NCI-H1694 treated with DMSO at 0.1 percent for 48 hours (cell line): ENCODE data around the gene RAB3GAP1.
"Not testable (repeated sequence)": the region's sequence is repeated elsewhere in the genome, so short reads cannot be mapped to it uniquely, and the experiment has no call there.

ENCODE experiments used
- DNase-seq: peaks from one replicate; lab custom pipeline; 2025; lab: John Stamatoyannopoulos, UW

Gene RAB3GAP1

DNA sequence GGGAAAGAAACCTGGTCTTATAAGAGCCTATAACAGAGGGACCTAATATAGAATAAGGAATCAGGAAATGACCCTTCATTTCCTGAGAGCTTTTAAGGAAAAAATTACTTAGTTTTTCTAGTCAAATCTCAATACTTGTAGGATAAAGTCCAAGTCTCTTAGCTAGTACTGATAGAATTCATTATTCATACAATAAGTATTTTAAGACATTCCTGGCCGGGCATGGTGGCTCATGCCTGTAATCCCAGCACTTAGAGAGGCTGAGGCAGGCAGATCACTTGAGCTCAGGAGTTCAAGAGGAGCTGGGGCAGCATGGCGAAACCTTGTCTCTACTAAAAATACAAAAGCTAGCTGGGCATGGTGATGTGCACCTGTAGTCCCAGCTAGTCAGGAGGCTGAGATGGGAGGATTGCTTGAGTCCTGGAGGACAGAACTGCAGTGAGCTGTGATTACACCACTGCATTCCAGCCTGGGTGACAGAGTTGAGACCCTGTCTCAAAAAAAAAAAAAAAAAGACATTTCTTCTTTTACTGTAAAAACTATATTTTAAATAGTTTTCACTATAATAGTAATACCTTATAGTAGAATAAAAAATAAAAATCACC lies 3.2 kb downstream of the RAB3GAP1 start:
- DNase-seq = no peak

DNA sequence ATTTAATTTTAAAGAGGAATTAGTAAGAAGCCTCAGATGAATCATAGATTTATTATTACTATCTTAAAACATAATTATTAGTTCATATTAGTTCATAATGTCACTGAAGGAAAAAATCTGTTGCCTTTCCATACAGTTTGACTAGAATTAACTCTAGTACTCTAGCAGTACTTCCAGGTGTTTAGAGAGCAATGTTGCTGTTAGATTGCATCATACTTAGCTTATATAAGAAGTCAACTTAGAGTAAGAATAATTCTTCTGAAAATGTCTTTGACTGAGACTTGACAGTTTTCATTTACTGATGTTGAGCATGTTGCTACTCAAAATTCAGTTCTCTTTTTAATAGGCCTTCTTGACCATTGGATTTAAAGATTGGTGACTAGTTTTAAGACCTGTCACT lies 4.7 kb downstream of the RAB3GAP1 start:
- no peak for DNase-seq

GRCh38 chr2:135059577-135059976 lies 7.5 kb downstream of the RAB3GAP1 start:
- DNase-seq = no peak

DNA sequence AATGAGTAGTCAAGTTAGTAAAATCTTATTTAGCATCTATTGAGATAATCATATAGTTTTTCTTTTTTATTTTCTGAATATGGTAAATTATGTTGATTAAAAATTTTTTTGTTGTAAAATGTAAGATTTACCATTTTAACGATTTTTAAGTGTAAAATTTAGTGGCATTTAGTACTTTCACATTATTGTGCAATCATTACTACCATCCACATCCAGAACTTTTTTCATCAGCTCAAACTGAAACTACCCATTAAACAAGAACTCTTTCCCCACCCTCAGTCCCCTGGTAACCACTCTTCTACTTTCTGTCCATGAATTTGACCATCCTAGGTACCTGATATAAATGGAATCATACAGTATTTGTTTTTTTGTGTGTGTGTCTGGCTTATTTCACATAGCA lies 11.1 kb downstream of the RAB3GAP1 start:
- DNase-seq = no peak

DNA sequence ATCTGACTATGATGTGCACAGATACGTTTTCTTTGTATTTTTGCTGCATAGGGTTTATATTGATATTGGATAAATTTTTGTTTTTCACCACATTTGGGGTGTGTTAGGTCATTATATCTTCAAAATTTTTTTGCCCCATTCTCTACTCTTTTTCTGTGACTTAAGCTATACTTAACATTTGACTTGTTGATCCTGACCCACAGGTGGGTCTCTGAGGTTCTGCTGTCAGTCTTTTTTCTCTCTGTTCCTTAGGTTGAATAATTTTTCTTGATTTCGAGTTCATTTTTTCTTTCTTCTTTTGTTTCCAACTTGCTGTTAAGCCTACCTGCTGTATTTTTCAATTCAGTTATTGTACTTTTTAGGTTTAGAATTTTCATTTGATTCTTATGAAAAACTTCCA lies 12.1 kb downstream of the RAB3GAP1 start:
- no peak for DNase-seq

- DNase-seq = no peak
Measured at GRCh38 chr2:135066710-135067109, 14.6 kb downstream of the RAB3GAP1 start.

GRCh38 chr2:135072125-135072997 lies 20.3 kb downstream of the RAB3GAP1 start:
- no peak for DNase-seq

DNA sequence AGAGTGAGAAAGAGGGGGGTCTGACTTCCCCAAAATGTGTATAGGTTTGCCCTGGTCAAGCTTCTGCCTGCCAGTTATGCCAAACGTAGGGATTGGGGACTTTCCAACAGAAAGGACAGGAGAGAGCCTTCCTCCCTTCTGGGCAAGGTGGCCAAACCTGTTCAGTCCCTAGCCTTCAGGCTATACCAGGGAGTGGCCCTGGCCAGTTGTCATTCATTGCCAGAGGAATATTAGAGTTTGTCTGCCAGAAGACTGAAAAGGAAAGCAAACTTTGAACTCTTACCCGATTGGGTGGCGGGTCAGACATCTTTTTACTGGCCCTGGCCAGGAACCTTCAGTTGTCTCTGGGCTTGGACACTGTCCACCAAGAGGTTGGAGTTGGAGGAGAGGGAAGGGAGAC lies 22.1 kb downstream of the RAB3GAP1 start:
- DNase-seq = no peak

DNA sequence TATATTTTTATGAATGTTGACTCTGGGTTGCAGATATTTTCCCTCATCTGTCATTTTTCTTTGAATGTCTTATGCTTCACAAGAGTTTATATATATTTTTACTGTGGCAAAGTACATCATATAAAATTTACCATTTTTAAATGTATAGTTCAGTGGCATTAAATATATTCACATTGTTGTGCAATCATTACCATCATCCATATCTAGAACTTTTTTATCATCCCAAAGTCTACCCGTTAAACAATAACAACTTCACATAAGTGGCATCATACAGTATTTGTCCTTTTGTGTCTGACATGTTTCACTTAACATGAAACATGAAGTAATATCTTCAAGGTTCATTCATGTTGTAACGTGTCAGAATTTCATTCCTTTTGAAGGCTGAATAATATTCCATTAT lies 24.5 kb downstream of the RAB3GAP1 start:
- DNase-seq = no peak

DNA sequence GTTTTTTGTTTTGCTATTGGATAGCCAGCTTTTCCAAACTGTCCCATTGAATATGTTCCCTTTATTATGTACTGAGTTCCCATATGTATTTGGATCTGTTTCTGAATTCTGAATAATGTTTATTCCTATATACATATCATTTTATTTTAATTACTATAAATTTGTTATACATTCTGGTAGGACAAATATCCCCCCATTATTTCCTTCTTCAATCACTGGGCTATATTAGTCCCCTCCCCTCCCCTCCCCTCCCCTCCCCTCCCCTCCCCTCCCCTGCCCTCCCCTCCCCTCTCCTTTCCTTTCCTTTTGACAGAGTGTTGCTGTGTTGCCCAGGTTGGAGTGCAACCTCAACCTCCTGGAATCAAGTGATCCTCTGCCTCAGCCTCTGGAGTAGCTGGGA lies 26.3 kb downstream of the RAB3GAP1 start:
- DNase-seq = no peak

DNA sequence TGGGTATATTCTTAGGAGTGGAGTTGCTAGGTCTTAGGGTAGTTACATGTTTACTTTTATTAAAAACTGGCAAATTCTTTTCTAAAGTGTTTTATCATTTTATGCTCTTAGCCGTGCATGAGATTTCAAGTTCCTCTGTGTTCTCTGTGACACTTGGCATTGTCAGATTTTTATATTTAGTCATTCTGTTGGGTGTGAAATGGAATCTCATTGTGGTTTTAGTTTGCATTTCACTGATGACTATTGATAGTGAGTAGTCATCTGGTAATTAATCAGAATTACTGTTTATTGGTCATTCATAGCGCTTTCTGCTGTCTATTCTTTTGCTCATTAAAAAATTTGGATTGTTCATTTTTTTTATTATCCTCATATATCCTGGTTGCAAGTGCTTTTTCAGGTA lies 34.1 kb downstream of the RAB3GAP1 start:
- DNase-seq = no peak

DNA sequence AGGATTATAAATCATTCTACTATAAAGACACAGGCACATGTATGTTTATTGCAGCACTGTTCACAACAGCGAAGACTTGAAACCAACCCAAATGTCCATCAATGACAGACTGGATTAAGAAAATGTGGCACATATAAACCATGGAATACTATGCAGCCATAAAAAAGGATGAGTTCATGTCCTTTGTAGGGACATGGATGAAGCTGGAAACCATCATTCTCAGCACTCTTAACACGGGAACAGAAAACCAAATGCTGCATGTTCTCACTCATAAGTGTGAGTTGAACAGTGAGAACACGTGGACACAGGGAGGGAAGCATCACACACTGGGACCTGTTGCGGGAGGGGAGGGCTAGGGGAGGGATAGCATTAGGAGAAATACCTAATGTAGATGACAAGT lies 37.5 kb downstream of the RAB3GAP1 start:
- not testable (repeated sequence) for DNase-seq

DNA sequence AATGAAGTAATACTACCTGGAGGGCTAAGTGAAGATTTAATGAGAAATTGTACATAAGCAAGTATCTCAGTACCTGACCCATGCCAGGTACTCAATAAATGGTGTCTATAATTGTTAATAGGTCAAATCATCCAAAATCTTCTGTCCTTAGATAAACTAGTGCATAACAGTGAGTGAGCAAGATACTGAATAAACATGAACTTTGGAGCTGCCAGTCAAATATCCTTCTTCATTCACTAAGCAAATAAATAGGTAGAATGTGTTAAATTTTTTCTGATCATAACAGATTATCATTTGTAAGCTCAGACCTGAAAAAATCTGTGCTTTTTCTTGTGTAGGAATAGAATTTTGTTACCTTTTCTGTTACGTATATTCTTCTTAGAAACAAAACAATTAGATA lies 39.6 kb downstream of the RAB3GAP1 start:
- DNase-seq = no peak

DNA sequence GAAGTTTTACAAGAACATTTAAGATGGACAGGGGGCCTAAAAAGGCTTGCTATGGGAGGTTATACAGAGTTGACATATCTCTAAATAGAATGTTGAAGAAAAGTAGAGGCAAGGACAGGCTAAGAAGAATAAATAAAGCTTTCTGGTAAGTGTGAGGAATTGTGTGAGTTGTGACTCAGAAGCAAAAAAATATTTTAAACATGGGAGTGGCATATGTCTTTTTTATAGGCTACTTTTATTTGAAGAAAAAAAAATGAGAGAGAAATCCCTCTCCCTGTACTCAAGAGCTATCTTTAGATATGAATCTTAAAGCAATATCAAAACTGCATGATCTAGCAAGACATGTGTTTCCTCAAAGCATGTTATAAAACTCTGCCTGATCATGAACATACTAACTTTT lies 41.1 kb downstream of the RAB3GAP1 start:
- no peak for DNase-seq

DNA sequence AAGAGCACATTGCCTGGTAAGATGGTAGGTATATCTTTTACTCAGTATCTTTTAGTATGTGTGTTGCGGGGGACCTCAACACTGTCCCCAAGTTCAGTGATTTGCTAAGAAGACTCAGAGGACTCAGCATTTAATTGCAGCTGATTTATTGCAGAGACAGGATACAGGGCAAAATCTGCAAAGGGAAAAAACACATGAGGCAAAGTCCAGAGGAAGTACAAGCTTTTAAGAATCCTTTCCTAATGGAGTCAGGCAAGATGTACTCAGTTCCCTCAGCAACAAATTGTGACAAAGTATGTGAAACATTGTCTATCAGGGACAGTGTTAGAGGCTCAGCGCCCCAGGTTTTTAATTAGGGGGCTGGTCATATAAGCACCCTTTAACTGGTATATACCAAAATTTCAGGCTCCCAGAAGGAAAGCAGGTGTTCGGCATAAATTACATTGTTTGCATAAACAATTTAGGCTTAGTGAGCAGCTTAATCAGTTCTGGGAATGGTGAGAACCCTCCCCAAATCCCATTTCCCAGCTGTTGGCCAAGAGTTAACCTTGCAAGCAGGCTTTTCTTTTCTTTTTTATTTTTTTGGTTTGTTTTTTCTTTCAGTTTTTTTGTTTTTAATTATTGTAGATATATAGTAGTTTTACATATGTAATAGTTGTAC lies 41.7 kb downstream of the RAB3GAP1 start:
- DNase-seq = no peak

GRCh38 chr2:135094508-135094907 lies 42.4 kb downstream of the RAB3GAP1 start:
- no peak for DNase-seq

- DNase-seq = no peak
Measured at GRCh38 chr2:135095591-135095990, 43.5 kb downstream of the RAB3GAP1 start.

DNA sequence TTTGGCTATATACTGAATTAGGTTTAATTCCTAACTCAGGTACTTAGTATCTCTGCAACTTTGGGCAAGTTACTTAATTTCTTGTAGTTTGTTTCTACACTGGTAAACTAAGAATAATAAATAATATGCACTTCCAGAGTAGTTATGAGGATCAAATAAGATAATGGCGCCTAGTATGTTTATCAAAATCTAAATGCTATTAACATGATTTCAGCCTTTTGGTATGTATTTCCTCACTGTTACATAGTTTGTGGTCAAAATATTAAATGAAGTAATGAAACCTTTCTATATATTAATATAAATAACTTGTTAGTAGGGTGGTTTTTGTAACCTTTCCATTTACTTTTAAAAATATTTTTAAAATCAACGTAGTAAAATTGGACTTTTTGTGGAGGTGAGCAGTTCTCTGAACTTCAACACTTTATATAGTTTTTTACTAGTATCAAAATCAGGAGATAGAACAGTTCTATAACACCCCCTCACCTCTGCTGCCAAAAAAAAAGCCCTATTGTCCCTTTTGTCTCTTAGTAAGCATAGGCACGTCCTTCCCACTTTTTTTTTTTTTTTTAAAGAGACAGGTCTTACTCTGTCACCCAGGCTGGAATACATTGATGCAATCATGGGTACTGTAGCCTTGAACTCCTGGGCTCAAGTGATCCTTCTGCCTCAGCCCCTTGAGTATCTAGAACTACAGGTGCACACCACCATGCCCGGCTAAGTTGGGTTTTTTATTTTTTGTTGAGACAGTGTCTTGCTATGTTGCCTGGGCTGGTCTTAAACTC lies 44.8 kb downstream of the RAB3GAP1 start:
- DNase-seq = no peak

GRCh38 chr2:135097532-135098231 lies 45.6 kb downstream of the RAB3GAP1 start:
- DNase-seq = no peak

GRCh38 chr2:135099802-135100483 lies 47.9 kb downstream of the RAB3GAP1 start:
- no peak for DNase-seq

- DNase-seq = no peak
Measured at GRCh38 chr2:135103843-135104242, 51.8 kb downstream of the RAB3GAP1 start.
